Body of pancreas (tissue), 4 donors: ENCODE results near the gene TIMELESS.

Experiments
- POLR2A ChIP-seq, 3 donors: fragments of 450-650 bp; IDR thresholded peaks; one replicate each; pipeline ENCODE4 v1.6.1; 2016; ENCODE audit warnings: antibody characterized with exemption in 3 of 3, mild to moderate bottlenecking in 2 of 3
- TF ChIP-seq, protein P1 (sequence below), 7 experiments: fragments of 450-650 bp in 4 of 7; fragments of 200-600 bp in 3 of 7; sonication (generic) in 3 of 7; IDR thresholded peaks; one replicate each; pipeline ENCODE4 v1.5.1; 2016 to 2019; ENCODE audit warnings: antibody characterized with exemption in 7 of 7

DNA sequence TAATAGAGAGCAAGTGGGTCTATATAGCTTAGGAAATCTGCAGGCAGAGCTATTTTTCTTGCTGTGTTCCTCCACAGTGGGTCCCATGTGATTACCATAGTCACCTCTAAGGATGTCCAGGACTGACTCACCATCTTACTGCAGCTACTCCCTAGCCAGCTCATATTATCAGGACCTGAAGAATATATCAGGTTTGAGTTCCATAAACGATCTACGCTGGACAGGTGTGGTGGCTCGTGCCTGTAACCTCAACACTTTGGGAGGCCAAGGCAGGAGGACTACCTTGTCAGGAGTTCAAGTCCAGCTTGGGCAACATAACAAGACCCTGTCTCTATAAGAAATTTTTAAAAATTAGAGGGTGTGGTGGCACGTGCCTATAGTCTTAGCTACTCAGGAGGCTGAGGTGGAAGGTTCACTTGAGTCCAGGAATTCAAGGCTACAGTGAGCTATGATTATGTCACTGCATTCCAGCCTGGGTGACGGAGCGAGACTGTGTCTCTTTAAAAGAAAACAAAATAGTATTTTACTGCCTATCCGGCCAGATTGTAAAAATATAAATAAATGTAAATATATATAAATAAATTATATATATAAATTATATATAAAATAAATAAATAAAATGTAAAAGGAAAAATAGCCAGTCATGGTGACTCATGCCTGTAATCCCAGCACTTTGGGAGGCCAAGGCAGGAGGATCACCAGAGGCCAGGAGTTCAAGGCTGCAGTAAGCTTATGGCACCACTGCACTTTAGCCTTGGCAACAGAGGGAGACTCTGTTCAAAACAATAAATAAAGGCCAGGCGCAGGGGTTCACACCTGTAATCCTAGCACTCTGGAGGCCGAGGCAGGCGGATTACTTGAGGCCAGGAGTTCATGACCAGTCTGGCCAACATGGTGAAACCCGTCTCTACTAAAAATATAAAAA lies 12.3 kb upstream of the TIMELESS start:
- TF ChIP-seq, protein P1, sequence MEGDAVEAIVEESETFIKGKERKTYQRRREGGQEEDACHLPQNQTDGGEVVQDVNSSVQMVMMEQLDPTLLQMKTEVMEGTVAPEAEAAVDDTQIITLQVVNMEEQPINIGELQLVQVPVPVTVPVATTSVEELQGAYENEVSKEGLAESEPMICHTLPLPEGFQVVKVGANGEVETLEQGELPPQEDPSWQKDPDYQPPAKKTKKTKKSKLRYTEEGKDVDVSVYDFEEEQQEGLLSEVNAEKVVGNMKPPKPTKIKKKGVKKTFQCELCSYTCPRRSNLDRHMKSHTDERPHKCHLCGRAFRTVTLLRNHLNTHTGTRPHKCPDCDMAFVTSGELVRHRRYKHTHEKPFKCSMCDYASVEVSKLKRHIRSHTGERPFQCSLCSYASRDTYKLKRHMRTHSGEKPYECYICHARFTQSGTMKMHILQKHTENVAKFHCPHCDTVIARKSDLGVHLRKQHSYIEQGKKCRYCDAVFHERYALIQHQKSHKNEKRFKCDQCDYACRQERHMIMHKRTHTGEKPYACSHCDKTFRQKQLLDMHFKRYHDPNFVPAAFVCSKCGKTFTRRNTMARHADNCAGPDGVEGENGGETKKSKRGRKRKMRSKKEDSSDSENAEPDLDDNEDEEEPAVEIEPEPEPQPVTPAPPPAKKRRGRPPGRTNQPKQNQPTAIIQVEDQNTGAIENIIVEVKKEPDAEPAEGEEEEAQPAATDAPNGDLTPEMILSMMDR (IDR thresholded peaks at IDR 0.05): no peak
- no peak for TF ChIP-seq POLR2A (IDR thresholded peaks at IDR 0.05)
